ENCODE data around the gene TGFBR3. TPM values are rescaled to one million over a fixed set of nuclear protein-coding genes. Genes with fewer than 3 reads are reported as not detected.
A peak's percentile ranks its signal among the peaks of the same experiment; 100 is the strongest.

TGFBR3 gene
- total and polyA plus RNA-seq, 2 of the 13 experiments (the other 11 are each of a cell fraction or from before 2014, with no cell fraction given), result 76.5 to 195 TPM

DNA sequence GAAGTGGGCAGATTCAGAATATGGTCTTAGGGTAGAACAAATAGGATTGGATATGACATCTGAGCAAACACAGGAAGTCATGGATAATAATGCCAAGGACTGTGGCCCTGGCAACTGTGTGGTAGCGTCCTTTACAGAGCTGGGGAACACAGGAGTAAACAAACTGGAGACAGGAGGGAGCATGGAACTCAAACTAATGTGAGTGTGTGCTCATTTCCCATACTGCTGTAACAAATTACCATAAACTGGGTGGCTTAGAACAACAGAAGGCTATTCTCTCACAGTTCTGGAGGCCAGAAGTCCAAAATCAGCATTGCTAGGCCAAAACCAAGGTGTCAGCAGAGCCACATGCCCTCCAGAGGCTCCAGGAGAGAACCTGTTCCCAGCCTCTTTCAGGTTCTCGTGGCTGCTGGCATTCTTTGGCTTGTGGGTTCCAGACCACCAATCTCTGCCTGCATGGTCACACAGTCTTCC is 106.4 kb downstream of the TGFBR3 start:
- Histone ChIP-seq H3K36me3 (replicated peaks in 1 of 2; ENCODE audit: control insufficient read depth in 1 of 2, insufficient read depth in 2 of 2, low read length in 2 of 2) (peaks cover 31 to 87% of the 10 kb centered on the region in 2 experiments), H3K27me3 (ENCODE audit: control insufficient read depth in 1 of 2, insufficient read depth in 2 of 2, low read length in 2 of 2) (no peaks in the 10 kb centered on the region), H4K20me1 (ENCODE audit: insufficient read depth, low read length) (peaks cover 3% of the 10 kb centered on the region; the same call in 1 of the 2 replicates), H2AFZ (ENCODE audit: low read length) (no peak overlapping the region), H3K9me3 (ENCODE audit: low read length) (no peaks in the 10 kb centered on the region), H3K27ac (ENCODE audit: extremely low read length, insufficient read depth, low read length) (no peak overlapping the region), H3K4me2 (ENCODE audit: low read depth, low read length) (no peak overlapping the region), H3K4me1 (ENCODE audit: insufficient read depth, low read length) (peaks cover 16% of the 10 kb centered on the region), H3K4me3 (replicated peaks in 1 of 3; ENCODE audit: insufficient read depth in 1 of 3, low read depth in 2 of 3, low read length in 3 of 3) (no peak overlapping the region), H3K79me2 (ENCODE audit: insufficient read depth, low read length) (peaks cover 43% of the 10 kb centered on the region), H3K9ac (ENCODE audit: insufficient read depth, low read depth, low read length) (no peak overlapping the region)
- TF ChIP-seq, protein P1, sequence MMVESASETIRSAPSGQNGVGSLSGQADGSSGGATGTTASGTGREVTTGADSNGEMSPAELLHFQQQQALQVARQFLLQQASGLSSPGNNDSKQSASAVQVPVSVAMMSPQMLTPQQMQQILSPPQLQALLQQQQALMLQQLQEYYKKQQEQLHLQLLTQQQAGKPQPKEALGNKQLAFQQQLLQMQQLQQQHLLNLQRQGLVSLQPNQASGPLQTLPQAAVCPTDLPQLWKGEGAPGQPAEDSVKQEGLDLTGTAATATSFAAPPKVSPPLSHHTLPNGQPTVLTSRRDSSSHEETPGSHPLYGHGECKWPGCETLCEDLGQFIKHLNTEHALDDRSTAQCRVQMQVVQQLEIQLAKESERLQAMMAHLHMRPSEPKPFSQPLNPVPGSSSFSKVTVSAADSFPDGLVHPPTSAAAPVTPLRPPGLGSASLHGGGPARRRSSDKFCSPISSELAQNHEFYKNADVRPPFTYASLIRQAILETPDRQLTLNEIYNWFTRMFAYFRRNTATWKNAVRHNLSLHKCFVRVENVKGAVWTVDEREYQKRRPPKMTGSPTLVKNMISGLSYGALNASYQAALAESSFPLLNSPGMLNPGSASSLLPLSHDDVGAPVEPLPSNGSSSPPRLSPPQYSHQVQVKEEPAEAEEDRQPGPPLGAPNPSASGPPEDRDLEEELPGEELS (CRISPR knock-in tag; IDR thresholded peaks at IDR 0.05), result no peak
- peak; percentile 74 for TF ChIP-seq RBM22 (optimal IDR thresholded peaks at IDR 0.05; ENCODE audit: low read length)
- no peak for ATAC-seq
- in situ Hi-C loops (cut with HindIII; ENCODE audit: extremely low pct_ligation_motif_present, low pct_unique_long_range_greater_than_20kb), result no loop called here
- ChIA-PET POLR2A (no interaction called here), CTCF (ENCODE audit: low intra/inter-chr PET ratio, low total read pairs) (no interaction called here)
- no peak for DNase-seq (ENCODE audit: low spot score)
- FAIRE-seq, result no peak
- BruUV-seq (replicated peaks), result no TSS peak
- WGBS (ENCODE audit: low lambda C conversion rate), result 97% methylated on average over 2 of the region's 2 CpGs
- intact Hi-C loops (cut with micrococcal nuclease; ENCODE audit: unreplicated experiment), result no loop called here

DNA sequence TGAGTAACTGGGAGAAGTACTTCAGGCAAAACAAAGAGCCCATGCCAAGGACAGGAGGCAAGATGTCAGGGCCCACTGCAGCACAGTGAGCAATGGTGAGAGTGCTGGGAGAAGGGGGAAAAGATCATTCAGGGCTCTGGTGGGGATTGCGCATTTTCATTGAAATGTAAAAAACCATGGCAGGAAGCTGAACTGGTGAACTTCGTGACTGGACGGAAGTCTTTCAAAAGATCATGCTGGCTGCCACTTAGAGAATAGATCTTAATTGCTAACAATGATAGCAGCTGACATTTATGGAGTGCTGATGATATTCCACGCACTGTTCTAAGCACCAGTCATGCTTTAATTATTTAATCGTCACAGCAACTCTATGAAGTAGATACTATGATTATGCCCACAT is 107.0 kb downstream of the TGFBR3 start:
- 95% methylated on average over 5 of the region's 5 CpGs for WGBS (ENCODE audit: low lambda C conversion rate)
- intact Hi-C loops (cut with micrococcal nuclease; ENCODE audit: unreplicated experiment) (no loop called here), in situ Hi-C loops (cut with HindIII; ENCODE audit: extremely low pct_ligation_motif_present, low pct_unique_long_range_greater_than_20kb) (no loop called here)
- Histone ChIP-seq H3K4me1 (ENCODE audit: insufficient read depth, low read length) (peaks cover 11% of the 10 kb centered on the region), H3K9me3 (ENCODE audit: low read length) (no peaks in the 10 kb centered on the region), H3K79me2 (ENCODE audit: insufficient read depth, low read length) (peaks cover 41% of the 10 kb centered on the region), H3K36me3 (replicated peaks in 1 of 2; ENCODE audit: control insufficient read depth in 1 of 2, insufficient read depth in 2 of 2, low read length in 2 of 2) (peaks cover 31 to 84% of the 10 kb centered on the region in 2 experiments), H3K9ac (ENCODE audit: insufficient read depth, low read depth, low read length) (no peak overlapping the region), H3K27ac (ENCODE audit: extremely low read length, insufficient read depth, low read length) (no peak overlapping the region), H3K4me2 (ENCODE audit: low read depth, low read length) (no peak overlapping the region), H2AFZ (ENCODE audit: low read length) (no peak overlapping the region), H3K4me3 (replicated peaks in 1 of 3; ENCODE audit: insufficient read depth in 1 of 3, low read depth in 2 of 3, low read length in 3 of 3) (no peak overlapping the region), H4K20me1 (ENCODE audit: insufficient read depth, low read length) (peaks cover 3% of the 10 kb centered on the region; the same call in 1 of the 2 replicates), H3K27me3 (ENCODE audit: control insufficient read depth in 1 of 2, insufficient read depth in 2 of 2, low read length in 2 of 2) (no peaks in the 10 kb centered on the region)
- POLR2A ChIA-PET, result no interaction called here
- CTCF ChIA-PET (ENCODE audit: low intra/inter-chr PET ratio, low total read pairs), result no interaction called here
- DNase-seq (ENCODE audit: low spot score), result no peak
- no peak for ATAC-seq
- TF ChIP-seq ZNF501 (CRISPR knock-in tag; IDR thresholded peaks at IDR 0.05) (no peak), RBM22 (optimal IDR thresholded peaks at IDR 0.05; ENCODE audit: low read length) (peak; percentile 58)
- TF ChIP-seq, protein P2, sequence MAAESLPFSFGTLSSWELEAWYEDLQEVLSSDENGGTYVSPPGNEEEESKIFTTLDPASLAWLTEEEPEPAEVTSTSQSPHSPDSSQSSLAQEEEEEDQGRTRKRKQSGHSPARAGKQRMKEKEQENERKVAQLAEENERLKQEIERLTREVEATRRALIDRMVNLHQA (CRISPR knock-in tag; IDR thresholded peaks at IDR 0.05), result no peak
- no peak for FAIRE-seq
- BruUV-seq (replicated peaks), result no TSS peak
